Activated CD8-positive, alpha-beta memory T cell treated with anti-CD3 and anti-CD28 coated beads, Interleukin-2, amount 50 U/mL, for 24 hours (primary cell): ENCODE measurements around the gene VRK2.
"Not testable (repeated sequence)": the region's sequence is repeated elsewhere in the genome, so short reads cannot be mapped to it uniquely, and the experiment has no call there.

Experiments used
- DNase-seq: peaks from one replicate; pipeline ENCODE4 v3.0.0-alpha.2; 2020; ENCODE audit errors: extremely low read depth

Gene VRK2

DNA sequence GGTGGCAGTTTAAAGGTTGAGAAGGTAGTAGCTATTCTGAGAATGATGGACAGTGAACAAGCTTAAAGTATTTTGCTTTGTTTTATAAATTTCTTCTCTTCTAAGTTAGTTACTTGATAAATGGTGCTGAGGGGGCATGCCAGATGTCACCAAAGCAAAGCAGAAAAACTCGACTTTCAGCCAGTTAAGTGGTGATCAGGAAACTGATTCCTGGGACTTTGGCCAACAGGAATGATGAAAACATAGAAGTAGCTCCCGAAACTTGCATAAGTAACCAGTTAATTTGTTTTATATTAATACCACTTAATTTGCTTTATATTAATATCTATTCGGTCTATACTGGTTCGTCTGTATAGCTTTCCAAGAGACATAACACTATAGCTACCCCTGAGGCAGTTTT is 111.9 kb downstream of the VRK2 start:
- DNase-seq: no peak

DNA sequence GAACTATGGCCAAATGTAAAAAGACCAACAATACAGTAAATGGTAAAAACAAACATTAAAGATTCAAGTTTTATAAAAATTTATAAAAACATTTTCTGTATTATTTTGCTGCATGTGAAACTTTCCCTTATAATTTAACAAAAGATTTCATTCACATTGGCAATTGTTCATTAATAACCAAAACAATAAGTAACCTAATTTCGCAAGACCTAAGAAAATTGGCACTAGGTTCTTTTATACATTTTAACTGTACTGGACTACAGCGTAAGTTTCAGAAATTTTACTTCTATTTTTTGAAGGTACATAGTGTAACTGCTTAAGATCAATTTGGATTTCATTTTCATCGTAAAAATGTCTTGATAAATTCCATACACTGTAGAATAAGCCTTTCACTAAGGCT is 117.3 kb downstream of the VRK2 start:
- DNase-seq: no peak

DNA sequence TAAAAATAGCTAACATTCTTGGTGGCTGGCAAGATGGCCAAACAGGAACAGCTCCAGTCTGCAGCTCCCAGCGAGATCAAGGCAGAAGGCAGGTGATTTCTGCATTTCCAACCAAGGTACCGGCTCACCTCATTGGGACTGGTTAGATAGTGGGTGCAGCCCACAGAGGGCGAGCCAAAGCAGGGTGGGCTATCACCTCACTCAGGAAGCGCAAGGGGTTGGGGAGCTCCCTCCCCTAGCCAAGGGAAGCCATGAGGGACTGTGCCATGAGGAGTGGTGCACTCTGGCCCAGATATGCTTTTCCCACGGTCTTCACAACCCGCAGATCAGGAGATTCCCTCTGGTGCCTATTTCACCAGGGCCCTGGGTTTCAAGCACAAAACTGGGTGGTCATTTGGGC is 121.5 kb downstream of the VRK2 start:
- DNase-seq: not testable (repeated sequence)

DNA sequence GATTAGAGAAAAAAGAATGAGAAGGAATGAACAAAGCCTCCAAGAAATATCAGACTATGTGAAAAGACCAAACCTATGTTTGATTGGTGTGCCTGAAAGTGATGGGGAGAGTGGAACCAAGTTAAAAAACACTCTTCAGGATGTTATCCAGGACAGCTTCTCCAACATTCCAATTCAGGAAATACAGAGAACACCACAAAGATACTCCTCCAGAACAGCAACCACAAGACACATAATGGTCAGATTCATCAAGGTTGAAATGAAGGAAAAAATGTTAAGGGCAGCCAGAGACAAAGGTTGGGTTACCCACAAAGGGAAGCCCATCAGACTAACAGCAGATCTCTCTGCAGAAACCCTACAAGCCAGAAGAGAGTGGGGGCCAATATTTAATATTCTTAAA is 123.2 kb downstream of the VRK2 start:
- not testable (repeated sequence) for DNase-seq

DNA sequence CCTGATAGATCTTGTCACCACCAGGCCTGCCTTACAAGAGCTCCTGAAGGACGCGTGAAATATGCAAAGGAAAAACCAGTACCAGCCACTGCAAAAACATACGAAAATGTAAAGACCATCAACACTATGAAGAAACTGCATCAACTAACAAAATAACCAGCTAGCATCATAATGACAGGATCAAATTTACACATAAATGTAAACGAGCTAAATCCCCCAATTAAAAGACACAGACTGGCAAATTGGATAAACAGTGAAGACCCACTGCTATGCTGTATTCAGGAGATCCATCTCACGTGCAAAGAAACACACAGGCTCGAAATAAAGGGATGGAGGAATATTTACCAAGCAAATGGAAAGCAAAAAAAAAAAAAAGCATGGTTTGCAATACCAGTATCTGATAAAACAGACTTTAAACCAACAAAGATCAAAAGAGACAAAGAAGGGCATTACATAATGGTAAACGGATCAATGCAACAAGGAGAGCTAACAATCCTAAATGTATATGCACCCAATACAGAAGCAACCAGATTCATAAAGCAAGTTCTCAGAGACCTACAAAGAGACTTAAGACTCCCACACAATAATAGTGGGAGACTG is 123.8 kb downstream of the VRK2 start:
- DNase-seq: not testable (repeated sequence)

DNA sequence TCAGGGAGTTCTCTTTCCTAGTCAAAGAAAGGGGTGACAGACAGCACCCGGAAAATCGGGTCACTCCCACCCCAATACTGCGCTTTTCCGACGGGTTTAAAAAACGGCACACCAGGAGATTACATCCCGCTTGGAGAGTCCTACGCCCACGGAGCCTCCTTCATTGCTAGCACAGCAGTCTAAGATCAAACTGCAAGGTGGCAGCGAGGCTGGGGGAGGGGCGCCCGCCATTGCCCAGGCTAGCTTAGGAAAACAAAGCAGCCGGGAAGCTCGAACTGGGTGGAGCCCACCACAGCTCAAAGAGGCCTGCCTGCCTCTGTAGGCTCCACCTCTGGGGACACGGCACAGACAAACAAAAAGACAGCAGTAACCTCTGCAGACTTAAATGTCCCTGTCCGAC is 125.2 kb downstream of the VRK2 start:
- DNase-seq: not testable (repeated sequence)

DNA sequence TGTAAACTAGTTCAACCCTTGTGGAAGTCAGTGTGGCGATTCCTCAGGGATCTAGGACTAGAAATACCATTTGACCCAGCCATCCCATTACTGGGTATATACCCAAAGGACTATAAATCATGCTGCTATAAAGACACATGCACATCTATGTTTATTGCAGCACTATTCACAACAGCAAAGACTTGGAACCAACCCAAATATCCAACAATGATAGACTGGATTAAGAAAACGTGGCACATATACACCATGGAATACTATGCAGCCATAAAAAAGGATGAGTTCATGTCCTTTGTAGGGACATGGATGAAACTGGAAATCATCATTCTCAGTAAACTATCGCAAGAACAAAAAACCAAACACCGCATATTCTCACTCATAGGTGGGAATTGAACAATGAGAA is 130.6 kb downstream of the VRK2 start:
- DNase-seq: not testable (repeated sequence)

DNA sequence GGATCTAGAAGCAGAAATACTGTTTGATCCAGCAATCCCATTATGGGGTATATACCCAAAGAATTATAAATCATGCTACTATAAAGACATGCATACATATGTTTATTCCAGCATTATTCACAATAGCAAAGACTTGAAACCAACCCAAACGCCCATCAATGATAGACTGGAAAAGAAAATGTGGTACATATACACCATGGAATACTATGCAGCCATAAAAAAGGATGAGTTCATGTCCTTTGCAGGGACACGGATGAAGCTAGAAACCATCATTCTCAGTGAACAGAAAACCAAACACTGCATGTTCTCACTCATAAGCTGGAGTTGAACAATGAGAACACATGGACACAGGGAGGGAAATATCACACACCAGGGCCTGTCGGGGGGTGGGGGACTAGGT is 133.6 kb downstream of the VRK2 start:
- not testable (repeated sequence) for DNase-seq

DNA sequence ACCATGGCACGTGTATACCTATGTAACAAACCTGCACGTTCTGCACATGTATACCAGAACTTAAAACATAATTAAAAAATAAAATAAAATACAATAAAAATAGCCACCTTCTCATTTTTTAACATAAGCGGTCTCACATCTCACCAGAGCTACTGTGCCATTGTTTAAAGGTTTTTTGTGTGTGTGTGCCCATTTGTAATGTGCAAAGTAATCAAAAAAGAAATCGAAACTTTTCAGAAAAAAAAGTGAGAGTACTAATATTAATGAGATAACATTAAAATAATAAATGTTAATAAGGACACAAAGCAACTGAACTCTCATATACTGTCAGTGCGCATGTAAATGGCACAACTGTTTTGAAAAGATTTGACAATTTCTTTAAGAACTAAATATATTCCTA is 134.0 kb downstream of the VRK2 start:
- DNase-seq: no peak

DNA sequence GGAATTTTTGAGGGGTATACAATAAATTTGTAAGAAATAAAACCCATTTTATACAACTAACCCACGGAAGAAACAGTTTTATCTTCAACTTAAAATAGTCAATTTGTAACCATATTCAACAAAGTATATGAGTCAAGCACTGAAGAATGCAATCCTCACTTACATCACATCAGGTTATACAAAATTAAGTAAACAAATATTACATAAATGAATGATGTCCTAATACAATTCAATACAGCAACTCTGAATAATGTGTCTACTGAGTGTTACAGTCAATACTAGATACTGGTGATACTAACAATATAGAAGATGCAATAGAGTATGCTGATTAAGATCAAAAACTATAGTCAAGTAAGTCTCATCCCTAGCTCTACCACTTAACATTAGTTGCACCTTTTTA is 135.9 kb downstream of the VRK2 start:
- DNase-seq: no peak

DNA sequence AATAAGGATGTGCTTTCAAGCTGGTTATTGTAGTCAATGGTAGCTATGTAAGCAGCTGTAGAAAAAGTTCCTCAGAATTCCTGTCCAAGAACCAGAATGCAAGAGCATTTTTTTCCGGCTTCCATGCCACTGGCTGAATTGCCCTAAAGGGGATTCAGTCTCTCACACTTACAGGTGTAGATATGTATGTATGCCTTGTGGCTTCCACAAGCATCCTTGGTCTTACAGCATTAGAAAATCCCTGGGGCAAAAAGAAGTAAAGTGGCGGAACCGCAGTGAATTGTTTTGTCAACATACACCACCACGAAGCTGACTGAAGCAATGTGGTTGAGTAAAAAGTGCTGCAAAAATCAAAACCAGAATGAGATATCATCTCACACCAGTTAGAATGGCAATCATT is 139.9 kb downstream of the VRK2 start:
- DNase-seq: no peak

DNA sequence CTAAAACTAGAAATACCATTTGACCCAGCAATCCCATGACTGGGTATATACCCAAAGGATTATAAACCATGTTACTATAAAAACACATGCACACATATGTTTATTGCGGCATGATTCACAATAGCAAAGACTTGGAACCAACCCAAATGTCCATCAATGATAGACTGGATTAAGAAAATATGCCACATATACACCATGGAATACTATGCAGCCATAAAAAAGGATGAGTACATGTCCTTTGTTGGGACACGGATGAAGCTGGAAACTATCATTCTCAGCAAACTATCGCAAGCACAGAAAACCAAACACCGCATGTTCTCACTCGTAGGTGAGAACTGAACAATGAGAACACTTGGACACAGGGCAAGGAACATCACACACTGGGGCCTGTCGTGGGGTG is 140.4 kb downstream of the VRK2 start:
- not testable (repeated sequence) for DNase-seq

DNA sequence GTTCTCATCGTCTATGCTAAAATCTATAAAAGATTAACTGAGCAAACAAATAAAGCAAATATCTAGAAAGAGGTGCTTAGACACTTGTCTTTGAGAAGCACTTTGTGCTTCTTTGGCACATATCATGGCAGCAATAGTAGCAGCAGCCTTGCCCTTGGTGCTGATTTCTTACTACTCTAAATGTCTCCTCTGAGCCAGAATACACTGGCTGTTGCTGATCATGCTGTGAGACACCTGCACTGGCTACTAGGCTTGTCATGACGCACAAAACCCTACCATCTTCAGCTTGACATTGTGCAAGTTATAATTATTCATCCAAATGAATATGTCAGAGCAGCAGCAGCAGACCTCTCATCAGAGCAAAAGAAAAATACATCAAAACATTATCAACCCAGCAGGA is 147.9 kb downstream of the VRK2 start:
- no peak for DNase-seq

DNA sequence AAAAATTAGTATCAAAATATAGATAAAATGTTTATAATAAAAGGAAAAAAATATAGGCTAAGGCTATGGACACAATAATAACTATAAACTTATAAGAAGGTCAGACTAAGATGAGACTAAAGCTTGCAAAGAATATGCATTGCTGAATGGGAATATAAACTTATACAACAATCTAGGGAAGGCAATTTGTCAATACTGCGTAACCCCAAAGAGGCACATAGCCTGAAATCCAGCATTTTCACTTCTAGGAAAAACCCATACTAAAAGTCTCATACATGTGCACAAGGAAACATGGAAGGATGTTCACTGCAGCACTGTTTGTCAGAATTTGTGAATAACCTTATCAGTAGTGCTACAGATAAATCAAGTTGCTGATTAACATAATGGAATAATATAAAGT is 149.1 kb downstream of the VRK2 start:
- no peak for DNase-seq

DNA sequence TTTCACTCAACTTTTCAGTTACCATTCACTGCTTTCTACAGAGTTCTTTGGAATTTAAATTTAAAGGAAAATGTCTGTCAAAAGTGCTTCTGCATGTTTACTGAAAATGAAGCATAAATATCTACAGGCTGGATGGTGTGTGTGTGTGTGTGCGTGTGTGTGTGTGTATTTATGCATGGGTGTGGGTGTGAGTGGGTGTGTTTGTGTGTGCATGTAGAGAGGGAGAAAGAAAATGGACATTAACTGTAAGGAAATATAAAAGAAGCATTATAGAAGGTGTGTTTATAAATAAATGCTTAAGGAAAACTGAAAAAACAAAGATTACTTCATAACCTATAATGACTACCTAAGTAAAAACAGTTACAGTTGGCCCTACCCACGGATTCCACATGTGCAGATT is 151.3 kb downstream of the VRK2 start:
- no peak for DNase-seq

DNA sequence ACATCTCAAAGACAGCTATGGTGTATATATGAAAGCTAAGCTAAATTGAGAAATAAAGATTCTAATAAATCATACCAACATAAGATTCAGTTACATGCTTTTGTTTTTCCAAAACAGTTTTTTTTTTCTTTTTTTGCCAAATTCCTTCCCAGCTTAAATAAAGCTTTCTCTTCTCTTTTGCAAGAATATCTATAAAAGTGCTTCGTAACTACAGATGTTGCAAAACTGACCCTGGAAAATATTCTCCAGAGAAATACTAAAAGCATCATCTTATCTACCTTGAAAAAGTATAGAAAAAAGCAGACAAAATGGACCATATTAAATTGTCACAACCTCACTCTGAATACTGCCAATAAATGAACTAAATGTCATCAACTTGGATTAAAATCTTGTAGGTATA is 155.8 kb downstream of the VRK2 start:
- no peak for DNase-seq

DNA sequence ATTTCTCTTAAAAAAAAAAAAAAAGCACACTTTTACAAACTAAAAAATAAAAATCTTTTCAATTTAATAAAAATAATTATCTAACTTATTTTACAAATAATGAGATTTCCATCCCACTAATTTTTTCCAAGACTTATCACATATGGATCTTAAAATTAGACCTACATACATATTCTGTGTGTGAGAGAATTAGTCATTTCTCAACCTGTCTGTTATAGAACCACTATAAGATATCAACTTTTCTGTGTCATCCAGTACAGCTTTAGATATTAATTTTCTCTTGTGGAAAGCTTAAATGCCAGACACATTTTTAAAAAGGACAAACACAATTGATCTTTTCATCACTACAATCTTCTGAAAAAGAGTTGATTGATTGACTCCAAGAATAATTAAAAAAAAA is 156.4 kb downstream of the VRK2 start:
- DNase-seq: no peak

DNA sequence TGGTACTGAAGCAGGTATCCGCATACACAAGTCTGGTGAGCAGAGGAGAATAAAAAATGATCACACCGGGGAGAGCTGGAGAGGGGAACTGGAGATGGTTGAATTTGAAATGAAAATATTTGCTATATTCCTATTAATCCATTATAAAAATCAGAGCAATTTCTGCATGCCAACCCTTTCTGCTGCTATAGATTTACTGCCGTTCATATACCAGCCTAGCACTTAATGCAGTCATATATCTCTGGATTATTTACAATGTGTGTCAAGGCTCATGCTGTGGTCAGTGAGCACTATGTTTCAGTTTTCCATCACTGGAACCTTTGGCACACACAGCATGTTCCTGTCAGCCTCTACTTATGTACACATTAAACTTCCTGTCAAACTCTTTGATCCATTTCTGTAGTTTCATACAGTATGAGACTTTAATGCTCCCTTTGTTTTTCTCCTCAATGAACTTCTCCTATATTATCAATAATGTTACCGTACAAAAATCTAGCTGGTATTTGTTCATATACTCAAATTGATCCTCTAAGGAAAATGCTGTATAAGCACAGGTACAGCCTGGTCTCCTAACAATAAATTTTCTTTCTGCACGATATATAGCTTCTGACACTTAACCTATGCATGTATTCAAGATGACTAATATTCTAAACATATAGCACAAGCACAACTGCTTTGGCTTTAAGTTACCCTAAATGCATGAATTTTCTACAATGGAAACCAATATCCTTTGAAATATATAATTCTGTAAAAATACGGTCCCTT is 157.8 kb downstream of the VRK2 start:
- no peak for DNase-seq

DNA sequence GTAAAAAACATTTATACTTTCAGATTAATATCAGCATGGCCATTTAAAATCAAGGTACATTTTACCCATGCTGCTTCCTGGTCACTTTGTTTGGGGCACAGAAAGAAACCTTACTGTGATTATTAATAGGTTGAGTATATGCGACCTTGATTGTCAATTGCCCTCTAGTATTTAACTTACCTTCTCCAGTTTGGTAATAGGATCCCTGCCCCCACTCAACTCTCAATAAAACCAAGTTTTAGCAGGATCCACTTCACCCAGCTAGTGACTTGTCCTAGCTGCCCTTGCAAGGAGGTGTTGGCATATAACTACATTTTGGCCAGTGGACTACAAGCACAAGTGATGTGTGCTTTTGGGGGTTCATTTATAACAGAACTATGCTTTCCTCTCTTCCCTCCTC is 160.2 kb downstream of the VRK2 start:
- DNase-seq: no peak

DNA sequence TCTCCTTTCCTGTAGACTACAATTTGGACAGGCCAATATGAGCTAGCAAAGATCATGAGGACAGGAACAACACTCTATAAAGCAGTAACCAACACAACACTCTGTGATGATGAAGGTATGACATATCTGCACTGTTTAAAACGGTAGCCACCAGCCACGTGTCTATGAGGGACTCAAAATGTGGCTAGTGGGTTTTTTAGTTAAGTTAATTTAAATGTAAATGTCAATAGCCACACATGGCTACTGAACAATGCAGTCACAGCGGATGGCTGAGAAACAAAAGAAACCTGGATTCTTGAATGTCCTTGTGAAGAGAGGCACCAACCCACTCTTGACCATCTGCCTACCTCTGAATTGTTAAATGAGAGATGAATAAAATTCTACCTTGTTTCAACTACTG is 160.6 kb downstream of the VRK2 start:
- no peak for DNase-seq
